Left lung (tissue), 10 donors: ENCODE results near the gene PHACTR2. TPM values are rescaled to one million over a fixed set of nuclear protein-coding genes. Genes with fewer than 3 reads are reported as not detected.
"Not testable (repeated sequence)": the region's sequence is repeated elsewhere in the genome, so short reads cannot be mapped to it uniquely, and the experiment has no call there.

Source experiments
- ATAC-seq: fragments of 200-7000 bp; cut with Tn5 transposase; one replicate; pipeline ENCODE4 v1.9.1; 2020; ENCODE audit warnings: moderate library complexity
- DNase-seq, 4 donors: peaks; one replicate each; pipeline ENCODE4 v3.0.0-alpha.2; 2013 to 2020
- H3K27ac ChIP-seq, 2 donors: fragments of 200-600 bp; sonication (generic) in 1 of 2; one replicate each; pipeline versions ENCODE4 v1.5.0 to v1.8.0; 2020 to 2021
- H3K27me3 ChIP-seq, 2 donors: fragments of 200-600 bp; sonication (generic) in 1 of 2; one replicate each; pipeline versions ENCODE4 v1.5.0 to v1.8.0; 2020 to 2021
- H3K36me3 ChIP-seq, 2 donors: fragments of 200-600 bp; sonication (generic) in 1 of 2; one replicate each; pipeline versions ENCODE4 v1.5.0 to v1.8.0; 2020 to 2021
- H3K4me1 ChIP-seq, 2 donors: fragments of 200-600 bp; one replicate each; pipeline ENCODE4 v1.8.0; 2021
- H3K4me3 ChIP-seq, 2 donors: fragments of 200-600 bp; sonication (generic) in 1 of 2; one replicate each; pipeline versions ENCODE4 v1.5.0 to v1.8.0; 2020 to 2021; ENCODE audit warnings: mild to moderate bottlenecking in 1 of 2
- H3K9me3 ChIP-seq, 2 donors: fragments of 200-600 bp; sonication (generic) in 1 of 2; one replicate each; pipeline versions ENCODE4 v1.5.0 to v1.8.0; 2020 to 2021
- CTCF ChIP-seq, 2 donors: fragments of 200-600 bp; sonication (generic) in 1 of 2; IDR thresholded peaks; one replicate each; pipeline versions ENCODE4 v1.5.0 to v1.8.0; 2021; ENCODE audit warnings: antibody characterized with exemption in 2 of 2
- intact Hi-C, 2 donors: fragments of 100-400 bp; cut with DNase I; formaldehyde crosslinking; loops; one replicate each; pipeline versions ENCODE4 v1.11.2 to v1.14.2; 2022
- polyA plus RNA-seq, 6 donors: library from polyadenylated mRNA; unstranded; fragments of 120-200 nt; gene quantifications; one replicate each; pipeline ENCODE4 v1.2.1, GENCODE V29; 2013; ENCODE audit not compliant: insufficient read length in 6 of 6
- total RNA-seq, 2 donors: library from RNA; stranded (reverse); fragmentation: NEBNext Ultra II Directional; extraction: Animal tissue kit (Norgen Biotek cat#: 25700); gene quantifications; one replicate each; pipeline ENCODE4 v1.2.1, GENCODE V29; 2021
- donor health status: DM: no; HTN: yes; CAD: no.
- donor health status: DM: no; HTN: no; CAD: no.

PHACTR2 gene
- total and polyA plus RNA-seq, 8 donors, result 43.7 to 71.1 (median 49.8) TPM

- no peaks in the 10 kb centered on the region for H3K36me3 ChIP-seq
- no peaks in the 10 kb centered on the region for H3K27me3 ChIP-seq
- no peak overlapping the region for H3K4me3 ChIP-seq
- H3K9me3 ChIP-seq, result peaks cover 0 to 7% of the 10 kb centered on the region in 2 donors
- TF ChIP-seq CTCF (IDR thresholded peaks at IDR 0.05), result no peak
- H3K27ac ChIP-seq, result no peak overlapping the region
- no peaks in the 10 kb centered on the region for H3K4me1 ChIP-seq
- intact Hi-C loops, result no loop called here
- DNase-seq (no peak), ATAC-seq (no peak)
Observed at GRCh38 chr6:143872201-143872600, 194.4 kb downstream of the PHACTR2 start.

- DNase-seq, H3K27ac ChIP-seq, intact Hi-C loops, H3K36me3 ChIP-seq, ATAC-seq, H3K27me3 ChIP-seq, H3K4me1 ChIP-seq, H3K4me3 ChIP-seq: not testable (repeated sequence)
- peaks cover 0 to 10% of the 10 kb centered on the region in 2 donors for H3K9me3 ChIP-seq
Observed at GRCh38 chr6:143873600-143873999, 195.8 kb downstream of the PHACTR2 start.

GRCh38 chr6:143874503-143874902 lies 196.7 kb downstream of the PHACTR2 start:
- H3K4me3 ChIP-seq, intact Hi-C loops, DNase-seq, H3K4me1 ChIP-seq, H3K27ac ChIP-seq, H3K27me3 ChIP-seq, ATAC-seq, H3K36me3 ChIP-seq: not testable (repeated sequence)
- peaks cover 0 to 12% of the 10 kb centered on the region in 2 donors for H3K9me3 ChIP-seq

DNA sequence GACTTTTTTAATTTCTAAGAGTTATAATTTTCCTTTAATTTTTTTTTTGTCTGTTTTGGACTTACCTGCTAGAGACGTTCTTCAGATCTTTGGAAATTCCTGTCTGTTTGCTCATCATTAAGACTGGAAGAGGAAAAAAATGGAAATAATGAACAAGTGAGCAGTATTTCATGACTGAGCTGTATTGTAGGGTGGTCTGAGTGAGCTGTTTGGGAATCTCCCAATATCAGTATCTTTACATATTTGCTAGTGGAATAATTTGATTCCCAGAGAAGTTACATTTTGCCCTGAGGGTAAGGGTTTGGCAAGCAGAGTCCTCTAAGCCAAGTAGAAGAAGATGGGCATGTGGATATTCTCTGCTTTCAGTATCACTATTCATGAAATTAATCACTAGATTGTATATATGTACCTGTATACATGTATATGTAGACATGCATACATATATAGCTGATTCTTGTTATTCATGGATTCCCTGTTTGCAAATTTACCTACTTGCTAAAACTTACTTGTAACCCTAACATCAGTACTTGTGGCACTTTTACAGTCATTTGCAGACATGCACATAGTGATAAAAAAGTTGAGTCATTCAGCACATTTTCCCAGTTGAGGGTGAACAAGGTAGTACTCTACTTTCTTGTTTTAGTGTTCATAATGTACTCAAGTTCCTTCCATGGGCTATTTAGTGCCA lies 200.0 kb downstream of the PHACTR2 start:
- TF ChIP-seq CTCF (IDR thresholded peaks at IDR 0.05), result no peak
- peaks cover 0 to 12% of the 10 kb centered on the region in 2 donors for H3K9me3 ChIP-seq
- no peak overlapping the region for H3K4me3 ChIP-seq
- H3K4me1 ChIP-seq, result no peaks in the 10 kb centered on the region
- no peak for DNase-seq
- ATAC-seq, result no peak
- H3K27ac ChIP-seq, result no peak overlapping the region
- intact Hi-C loops, result no loop called here
- H3K27me3 ChIP-seq, result no peaks in the 10 kb centered on the region
- no peaks in the 10 kb centered on the region for H3K36me3 ChIP-seq

- no peak overlapping the region for H3K4me3 ChIP-seq
- no peak overlapping the region for H3K27ac ChIP-seq
- no peaks in the 10 kb centered on the region for H3K27me3 ChIP-seq
- peaks cover 0 to 12% of the 10 kb centered on the region in 2 donors for H3K9me3 ChIP-seq
- ATAC-seq (no peak), DNase-seq (no peak)
- H3K36me3 ChIP-seq, result no peaks in the 10 kb centered on the region
- TF ChIP-seq CTCF (IDR thresholded peaks at IDR 0.05), result no peak
- H3K4me1 ChIP-seq, result no peaks in the 10 kb centered on the region
- intact Hi-C loops, result no loop called here
Observed at GRCh38 chr6:143878272-143878760, 200.6 kb downstream of the PHACTR2 start.

DNA sequence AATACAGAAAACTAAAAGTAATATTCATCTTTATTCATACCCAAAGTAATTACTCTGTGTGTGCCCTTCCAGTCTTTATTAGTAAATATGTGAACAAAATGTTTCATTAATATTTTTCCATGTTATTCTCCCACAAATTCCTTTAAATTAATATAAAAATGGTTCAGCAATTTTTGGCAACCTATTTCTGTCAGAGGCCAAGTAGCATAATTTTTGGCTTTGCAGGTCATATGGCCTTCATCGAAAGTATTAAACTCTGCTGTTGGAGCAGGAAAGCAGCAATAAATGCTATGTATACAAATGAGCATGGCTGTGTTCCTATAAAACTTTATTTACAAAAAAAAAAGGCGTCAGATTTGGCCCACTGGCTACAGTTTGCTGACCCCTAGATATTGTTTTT lies 202.6 kb downstream of the PHACTR2 start:
- H3K4me1 ChIP-seq, result no peaks in the 10 kb centered on the region
- H3K36me3 ChIP-seq, result no peaks in the 10 kb centered on the region
- DNase-seq (no peak), ATAC-seq (no peak)
- H3K4me3 ChIP-seq, result no peak overlapping the region
- intact Hi-C loops, result no loop called here
- H3K9me3 ChIP-seq, result peaks cover 0 to 8% of the 10 kb centered on the region in 2 donors
- H3K27me3 ChIP-seq, result no peaks in the 10 kb centered on the region
- TF ChIP-seq CTCF (IDR thresholded peaks at IDR 0.05), result no peak
- no peak overlapping the region for H3K27ac ChIP-seq

Other genes with a start within 250 kb of the PHACTR2 start
- gene ADAT2, start 227.3 kb upstream of the PHACTR2 start, total RNA-seq, result 10 to 100 TPM in 1 of 2 donors, 1 to 10 TPM in 1; 8.8 to 10.2 TPM
- gene ADAT2, start 227.3 kb upstream of the PHACTR2 start, polyA plus RNA-seq, result 10 to 100 TPM; 27.9 to 38.9 (median 34.4) TPM
- gene PEX3, start 227.2 kb upstream of the PHACTR2 start, total RNA-seq, result 10 to 100 TPM; 13.4 to 15.6 TPM
- 10 to 100 TPM; 28.8 to 32.8 (median 30.9) TPM for gene PEX3, start 227.2 kb upstream of the PHACTR2 start, polyA plus RNA-seq
- 10 to 100 TPM; 45.6 to 83.4 TPM for gene FUCA2, start 166.2 kb upstream of the PHACTR2 start, total RNA-seq
- gene FUCA2, start 166.2 kb upstream of the PHACTR2 start, polyA plus RNA-seq, result 10 to 100 TPM; 42.8 to 53.6 (median 50.7) TPM
- gene LTV1, start 165.4 kb downstream of the PHACTR2 start, total RNA-seq, result 10 to 100 TPM; 16.1 to 24.2 TPM
- gene LTV1, start 165.4 kb downstream of the PHACTR2 start, polyA plus RNA-seq, result 10 to 100 TPM; 37.6 to 47.5 (median 39.0) TPM
- gene ZC2HC1B, start 186.5 kb downstream of the PHACTR2 start, total RNA-seq, result not detected
- not detected for gene ZC2HC1B, start 186.5 kb downstream of the PHACTR2 start, polyA plus RNA-seq